WTC11 (cell line): Measurements from ENCODE around the gene MMP17. TPM values are rescaled to one million over a fixed set of nuclear protein-coding genes. Genes with fewer than 3 reads are reported as not detected.

ENCODE experiments used
- ATAC-seq: fragments of 200-7000 bp; cut with Tn5 transposase; 2 replicates; pipeline ENCODE4 v1.10.0; 2021; ENCODE audit warnings: mild to moderate bottlenecking, moderate library complexity
- CTCF ChIA-PET: fragments of 300-600 bp; sonication (Branson Sonifier 250); formaldehyde crosslinking; loops from one replicate; lab custom pipeline; 2021; ENCODE audit warnings: antibody characterized with exemption; lab: Charles Lee
- POLR2A ChIA-PET: fragments of 350-600 bp; sonication (Branson Sonifier 250); formaldehyde crosslinking; loops from one replicate; lab custom pipeline; 2021; ENCODE audit warnings: antibody characterized with exemption; lab: Charles Lee
- DNase-seq: peaks from one replicate; pipeline ENCODE4 v3.0.0; 2021; ENCODE audit warnings: low spot score
- H3K27ac Mint-ChIP-seq: 2 replicates; pipeline ENCODE4 v1.8.0; 2021; ENCODE audit warnings: mixed read lengths
- H3K27me3 Mint-ChIP-seq: 2 replicates; pipeline ENCODE4 v1.8.0; 2021; ENCODE audit warnings: low read depth, mild to moderate bottlenecking, moderate library complexity, mixed read lengths
- H3K36me3 Mint-ChIP-seq: 2 replicates; pipeline ENCODE4 v1.8.0; 2021; ENCODE audit warnings: mixed read lengths
- H3K4me1 Mint-ChIP-seq: 2 replicates; pipeline ENCODE4 v1.8.0; 2022; ENCODE audit warnings: mixed read lengths
- H3K4me3 Mint-ChIP-seq: 2 replicates; pipeline ENCODE4 v1.8.0; 2021; ENCODE audit warnings: mild to moderate bottlenecking, moderate library complexity, mixed read lengths
- H3K9me3 Mint-ChIP-seq: 2 replicates; pipeline ENCODE4 v1.8.0; 2021; ENCODE audit warnings: mixed read lengths
- CBFB ChIP-seq: sonication (generic); formaldehyde crosslinking; IDR thresholded peaks from 2 replicates; pipeline ENCODE4 v1.8.1; 2022; ENCODE audit warnings: mild to moderate bottlenecking, low read depth, missing genetic modification reagents
- CREM ChIP-seq: sonication (generic); formaldehyde crosslinking; IDR thresholded peaks from 2 replicates; pipeline ENCODE4 v1.8.1; 2022; ENCODE audit warnings: mild to moderate bottlenecking, missing genetic modification reagents, moderate library complexity
- EMX1 ChIP-seq: fragments of 250-450 bp; sonication (Bioruptor Pico); IDR thresholded peaks from 2 replicates; pipeline ENCODE4 v1.8.0; 2021; ENCODE audit warnings: mild to moderate bottlenecking
- GABPB1 ChIP-seq: sonication (generic); formaldehyde crosslinking; IDR thresholded peaks from 2 replicates; pipeline ENCODE4 v1.8.1; 2023; ENCODE audit warnings: mild to moderate bottlenecking, missing genetic modification reagents
- MXD4 ChIP-seq: fragments of 250-450 bp; sonication (Bioruptor Pico); IDR thresholded peaks from 2 replicates; pipeline ENCODE4 v1.8.0; 2021; ENCODE audit warnings: mild to moderate bottlenecking, moderate library complexity, borderline replicate concordance
- NFYB ChIP-seq: sonication (generic); formaldehyde crosslinking; conservative IDR thresholded peaks from 2 replicates; pipeline ENCODE4 v1.8.0; 2022; ENCODE audit warnings: low read depth, missing genetic modification reagents
- OVOL2 ChIP-seq: fragments of 250-450 bp; sonication (Bioruptor Pico); IDR thresholded peaks from 2 replicates; pipeline ENCODE4 v1.9.0; 2021; ENCODE audit warnings: mild to moderate bottlenecking, borderline replicate concordance
- RORB ChIP-seq: fragments of 250-450 bp; sonication (Bioruptor Pico); IDR thresholded peaks from 2 replicates; pipeline ENCODE4 v1.9.0; 2021; ENCODE audit warnings: mild to moderate bottlenecking
- SMAD4 ChIP-seq: sonication (generic); formaldehyde crosslinking; IDR thresholded peaks from 2 replicates; pipeline ENCODE4 v1.8.0; 2022; ENCODE audit warnings: mild to moderate bottlenecking, missing genetic modification reagents
- SOX15 ChIP-seq: fragments of 250-450 bp; sonication (Bioruptor Pico); IDR thresholded peaks from 2 replicates; pipeline ENCODE4 v1.9.0; 2021; ENCODE audit warnings: mild to moderate bottlenecking
- TEAD4 ChIP-seq: sonication (generic); formaldehyde crosslinking; IDR thresholded peaks from 2 replicates; pipeline ENCODE4 v1.8.0; 2022; ENCODE audit warnings: mild to moderate bottlenecking, missing genetic modification reagents
- ZBTB21 ChIP-seq: sonication (generic); formaldehyde crosslinking; IDR thresholded peaks from 2 replicates; pipeline ENCODE4 v1.8.1; 2023; ENCODE audit warnings: mild to moderate bottlenecking, missing genetic modification reagents, borderline replicate concordance
- ZNF121 ChIP-seq: sonication (generic); formaldehyde crosslinking; IDR thresholded peaks from 2 replicates; pipeline ENCODE4 v1.8.0; 2023; ENCODE audit warnings: missing genetic modification reagents
- ZNF219 ChIP-seq: sonication (generic); formaldehyde crosslinking; IDR thresholded peaks from 2 replicates; pipeline ENCODE4 v1.8.0; 2023; ENCODE audit warnings: missing genetic modification reagents, mild to moderate bottlenecking, borderline replicate concordance
- ZNF232 ChIP-seq: sonication (generic); formaldehyde crosslinking; IDR thresholded peaks from 2 replicates; pipeline ENCODE4 v1.8.0; 2022; ENCODE audit warnings: mild to moderate bottlenecking, missing genetic modification reagents
- ZNF263 ChIP-seq: sonication (generic); formaldehyde crosslinking; IDR thresholded peaks from 2 replicates; pipeline ENCODE4 v1.8.1; 2022; ENCODE audit warnings: low read depth, mild to moderate bottlenecking, moderate library complexity, missing genetic modification reagents
- ZNF396 ChIP-seq: fragments of 250-450 bp; sonication (Bioruptor Pico); IDR thresholded peaks from 2 replicates; pipeline ENCODE4 v1.8.0; 2021; ENCODE audit warnings: mild to moderate bottlenecking, moderate library complexity, borderline replicate concordance
- ZNF423 ChIP-seq: fragments of 250-450 bp; sonication (Bioruptor Pico); IDR thresholded peaks from 2 replicates; pipeline ENCODE4 v2.1.2; 2022; ENCODE audit warnings: mild to moderate bottlenecking, moderate library complexity
- total RNA-seq: library from RNA; stranded (reverse); gene quantifications from 3 replicates; pipeline ENCODE4 v1.2.3, GENCODE V29; 2021
- TF ChIP-seq, protein P1 (sequence below): sonication (generic); formaldehyde crosslinking; IDR thresholded peaks from 2 replicates; pipeline ENCODE4 v1.8.1; 2022; ENCODE audit warnings: mild to moderate bottlenecking, missing genetic modification reagents, moderate library complexity, borderline replicate concordance
- TF ChIP-seq, protein P2 (sequence below): sonication (generic); formaldehyde crosslinking; conservative IDR thresholded peaks from 2 replicates; pipeline ENCODE4 v1.8.1; 2022; ENCODE audit warnings: mild to moderate bottlenecking, missing genetic modification reagents
- TF ChIP-seq, protein P3 (sequence below): sonication (generic); formaldehyde crosslinking; IDR thresholded peaks from 2 replicates; pipeline ENCODE4 v1.8.0; 2022; ENCODE audit warnings: mild to moderate bottlenecking, missing genetic modification reagents
- TF ChIP-seq, protein P4 (sequence below): sonication (generic); formaldehyde crosslinking; IDR thresholded peaks from 2 replicates; pipeline ENCODE4 v1.8.0; 2022; ENCODE audit warnings: missing genetic modification reagents
- TF ChIP-seq, protein P5 (sequence below): sonication (generic); formaldehyde crosslinking; IDR thresholded peaks from 2 replicates; pipeline ENCODE4 v1.8.1; 2022; ENCODE audit warnings: low read depth, missing genetic modification reagents, borderline replicate concordance
- TF ChIP-seq, protein P6 (sequence below): fragments of 250-450 bp; sonication (Bioruptor Pico); IDR thresholded peaks from 2 replicates; pipeline ENCODE4 v1.9.0; 2021; ENCODE audit warnings: mild to moderate bottlenecking

Gene MMP17
- total RNA-seq, 1 experiment from 2014 or later, result 67.1 TPM

DNA sequence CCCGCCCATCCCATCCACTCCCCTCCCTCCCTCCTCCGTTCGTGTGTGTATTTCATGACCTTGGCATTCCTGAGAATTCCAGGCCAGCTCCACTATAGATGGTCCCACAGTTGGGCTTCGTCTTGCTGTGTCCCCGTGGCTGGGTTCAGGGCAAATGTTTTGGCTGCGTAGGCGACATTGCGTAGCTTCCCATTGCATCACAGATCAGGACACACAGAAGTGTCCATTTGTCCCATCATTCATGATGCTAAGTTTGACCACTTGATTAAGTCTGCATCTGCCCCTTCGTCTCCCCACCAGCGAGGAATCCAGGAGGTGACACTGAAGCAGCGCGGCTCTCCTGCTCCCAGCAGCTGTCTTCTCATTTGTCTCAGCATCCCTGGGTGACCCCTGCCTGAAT lies 38.6 kb upstream of the MMP17 start (continued):
- TF ChIP-seq, protein P1, sequence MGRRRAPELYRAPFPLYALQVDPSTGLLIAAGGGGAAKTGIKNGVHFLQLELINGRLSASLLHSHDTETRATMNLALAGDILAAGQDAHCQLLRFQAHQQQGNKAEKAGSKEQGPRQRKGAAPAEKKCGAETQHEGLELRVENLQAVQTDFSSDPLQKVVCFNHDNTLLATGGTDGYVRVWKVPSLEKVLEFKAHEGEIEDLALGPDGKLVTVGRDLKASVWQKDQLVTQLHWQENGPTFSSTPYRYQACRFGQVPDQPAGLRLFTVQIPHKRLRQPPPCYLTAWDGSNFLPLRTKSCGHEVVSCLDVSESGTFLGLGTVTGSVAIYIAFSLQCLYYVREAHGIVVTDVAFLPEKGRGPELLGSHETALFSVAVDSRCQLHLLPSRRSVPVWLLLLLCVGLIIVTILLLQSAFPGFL (CRISPR knock-in tag), result no peak
- no peak for TF ChIP-seq OVOL2
- TF ChIP-seq, protein P2, sequence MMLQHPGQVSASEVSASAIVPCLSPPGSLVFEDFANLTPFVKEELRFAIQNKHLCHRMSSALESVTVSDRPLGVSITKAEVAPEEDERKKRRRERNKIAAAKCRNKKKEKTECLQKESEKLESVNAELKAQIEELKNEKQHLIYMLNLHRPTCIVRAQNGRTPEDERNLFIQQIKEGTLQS, result no peak
- no peak for TF ChIP-seq SMAD4
- no peak for TF ChIP-seq TEAD4 (CRISPR knock-in tag)
- TF ChIP-seq SOX15, result no peak
- no peak for TF ChIP-seq ZNF263
- no peak for TF ChIP-seq EMX1 (CRISPR knock-in tag)
- no peak for TF ChIP-seq ZNF423 (CRISPR knock-in tag)

DNA sequence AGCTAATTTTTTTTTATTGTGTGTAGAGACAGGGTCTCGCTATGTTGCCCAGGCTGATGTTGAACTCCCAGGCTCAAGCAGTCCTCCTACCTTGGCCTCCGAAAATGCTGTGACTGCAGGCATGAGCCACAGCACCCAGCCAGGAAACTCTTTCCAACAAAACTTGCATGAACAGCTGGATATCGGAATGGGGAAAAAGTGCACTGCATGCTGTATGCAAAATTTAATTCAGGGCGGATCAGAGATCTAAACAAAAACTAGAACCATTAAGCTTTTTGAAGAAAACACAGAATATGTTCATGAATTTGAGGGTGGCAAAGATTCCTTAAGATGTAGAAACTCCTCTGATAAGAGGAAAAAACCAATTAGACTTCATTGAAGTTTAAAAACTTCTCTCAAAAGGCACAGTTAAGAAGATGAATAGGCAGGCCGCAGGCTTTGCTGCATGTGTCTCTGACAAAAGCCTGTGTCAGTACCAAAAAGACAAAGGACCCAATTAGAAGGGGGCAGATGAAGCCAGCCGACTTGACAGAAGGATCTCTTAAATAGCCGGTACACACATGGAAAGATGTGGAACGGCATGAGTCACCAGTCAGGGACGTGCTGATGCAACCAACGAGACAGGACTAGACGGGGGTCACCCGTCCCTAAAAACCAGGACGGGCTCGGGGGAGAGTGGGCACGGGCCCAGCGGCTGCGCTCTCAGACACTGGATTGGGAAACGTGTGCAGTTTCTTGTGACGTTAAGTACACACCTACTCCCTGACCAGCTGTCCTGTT lies 34.8 kb upstream of the MMP17 start:
- Mint-ChIP-seq H3K27ac (peak overlapping the region; percentile 80), H3K4me1 (peaks cover 38% of the 10 kb centered on the region), H3K4me3 (no peak overlapping the region), H3K9me3 (peaks cover 5% of the 10 kb centered on the region), H3K27me3 (no peaks in the 10 kb centered on the region; the same call in 1 of the 2 replicates), H3K36me3 (peaks cover 60% of the 10 kb centered on the region)
- ChIA-PET CTCF (interaction anchor here (0.6 to 1.3 kb wide), 2 partner anchors 38 to 123 kb away, joined by 3 to 4 read pairs; no protein-coding TSS in a partner anchor), POLR2A (interaction anchor here (0.6 to 0.7 kb wide), 2 partner anchors 9 to 508 kb away, joined by 3 read pairs; no protein-coding TSS in a partner anchor)
- no peak for DNase-seq
- no peak for ATAC-seq
- TF ChIP-seq ZNF232 (CRISPR knock-in tag) (no peak), ZNF121 (CRISPR knock-in tag) (peak; percentile 82)

DNA sequence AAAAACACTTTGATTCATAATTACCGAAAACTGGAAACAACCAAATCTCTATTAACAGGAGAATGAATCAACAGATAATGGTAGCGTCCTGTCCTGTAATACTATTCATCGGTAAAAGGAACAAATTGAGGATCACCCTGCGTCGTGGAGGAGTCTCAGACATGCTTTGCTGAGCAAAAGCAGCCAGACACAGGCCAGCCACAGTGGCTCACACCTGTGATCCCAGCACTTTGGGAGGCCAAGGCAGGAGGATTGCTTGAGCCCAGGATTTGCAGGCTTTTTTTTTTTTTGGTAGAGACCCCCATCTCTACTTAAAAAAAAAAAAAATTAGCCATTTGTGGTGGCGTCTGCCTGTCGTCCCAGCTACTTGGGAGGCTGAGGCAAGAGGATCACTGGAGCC lies 34.1 kb upstream of the MMP17 start:
- Mint-ChIP-seq H3K27me3 (no peaks in the 10 kb centered on the region; the same call in 1 of the 2 replicates), H3K36me3 (peaks cover 61% of the 10 kb centered on the region), H3K4me1 (peaks cover 38% of the 10 kb centered on the region), H3K9me3 (peaks cover 5% of the 10 kb centered on the region), H3K27ac (peak overlapping the region; percentile 80), H3K4me3 (no peak overlapping the region)
- DNase-seq, result no peak
- POLR2A ChIA-PET, result interaction anchor here (0.7 kb wide), 1 partner anchor 18 kb away, joined by 3 read pairs; no protein-coding TSS in a partner anchor
- ATAC-seq, result no peak
- CTCF ChIA-PET, result interaction anchor here (0.6 to 1.3 kb wide), 2 partner anchors 39 to 122 kb away, joined by 3 to 4 read pairs; no protein-coding TSS in a partner anchor
- TF ChIP-seq, protein P3, sequence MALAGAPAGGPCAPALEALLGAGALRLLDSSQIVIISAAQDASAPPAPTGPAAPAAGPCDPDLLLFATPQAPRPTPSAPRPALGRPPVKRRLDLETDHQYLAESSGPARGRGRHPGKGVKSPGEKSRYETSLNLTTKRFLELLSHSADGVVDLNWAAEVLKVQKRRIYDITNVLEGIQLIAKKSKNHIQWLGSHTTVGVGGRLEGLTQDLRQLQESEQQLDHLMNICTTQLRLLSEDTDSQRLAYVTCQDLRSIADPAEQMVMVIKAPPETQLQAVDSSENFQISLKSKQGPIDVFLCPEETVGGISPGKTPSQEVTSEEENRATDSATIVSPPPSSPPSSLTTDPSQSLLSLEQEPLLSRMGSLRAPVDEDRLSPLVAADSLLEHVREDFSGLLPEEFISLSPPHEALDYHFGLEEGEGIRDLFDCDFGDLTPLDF, result no peak
- TF ChIP-seq ZNF219 (no peak), NFYB (CRISPR knock-in tag) (no peak), ZNF423 (CRISPR knock-in tag) (no peak), GABPB1 (no peak), ZBTB21 (no peak), CBFB (CRISPR knock-in tag) (no peak), MXD4 (CRISPR knock-in tag) (no peak), CREM (no peak), ZNF396 (no peak), RORB (CRISPR knock-in tag) (no peak)
- TF ChIP-seq, protein P4, sequence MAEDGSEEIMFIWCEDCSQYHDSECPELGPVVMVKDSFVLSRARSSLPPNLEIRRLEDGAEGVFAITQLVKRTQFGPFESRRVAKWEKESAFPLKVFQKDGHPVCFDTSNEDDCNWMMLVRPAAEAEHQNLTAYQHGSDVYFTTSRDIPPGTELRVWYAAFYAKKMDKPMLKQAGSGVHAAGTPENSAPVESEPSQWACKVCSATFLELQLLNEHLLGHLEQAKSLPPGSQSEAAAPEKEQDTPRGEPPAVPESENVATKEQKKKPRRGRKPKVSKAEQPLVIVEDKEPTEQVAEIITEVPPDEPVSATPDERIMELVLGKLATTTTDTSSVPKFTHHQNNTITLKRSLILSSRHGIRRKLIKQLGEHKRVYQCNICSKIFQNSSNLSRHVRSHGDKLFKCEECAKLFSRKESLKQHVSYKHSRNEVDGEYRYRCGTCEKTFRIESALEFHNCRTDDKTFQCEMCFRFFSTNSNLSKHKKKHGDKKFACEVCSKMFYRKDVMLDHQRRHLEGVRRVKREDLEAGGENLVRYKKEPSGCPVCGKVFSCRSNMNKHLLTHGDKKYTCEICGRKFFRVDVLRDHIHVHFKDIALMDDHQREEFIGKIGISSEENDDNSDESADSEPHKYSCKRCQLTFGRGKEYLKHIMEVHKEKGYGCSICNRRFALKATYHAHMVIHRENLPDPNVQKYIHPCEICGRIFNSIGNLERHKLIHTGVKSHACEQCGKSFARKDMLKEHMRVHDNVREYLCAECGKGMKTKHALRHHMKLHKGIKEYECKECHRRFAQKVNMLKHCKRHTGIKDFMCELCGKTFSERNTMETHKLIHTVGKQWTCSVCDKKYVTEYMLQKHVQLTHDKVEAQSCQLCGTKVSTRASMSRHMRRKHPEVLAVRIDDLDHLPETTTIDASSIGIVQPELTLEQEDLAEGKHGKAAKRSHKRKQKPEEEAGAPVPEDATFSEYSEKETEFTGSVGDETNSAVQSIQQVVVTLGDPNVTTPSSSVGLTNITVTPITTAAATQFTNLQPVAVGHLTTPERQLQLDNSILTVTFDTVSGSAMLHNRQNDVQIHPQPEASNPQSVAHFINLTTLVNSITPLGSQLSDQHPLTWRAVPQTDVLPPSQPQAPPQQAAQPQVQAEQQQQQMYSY (CRISPR knock-in tag), result no peak
- TF ChIP-seq, protein P5, sequence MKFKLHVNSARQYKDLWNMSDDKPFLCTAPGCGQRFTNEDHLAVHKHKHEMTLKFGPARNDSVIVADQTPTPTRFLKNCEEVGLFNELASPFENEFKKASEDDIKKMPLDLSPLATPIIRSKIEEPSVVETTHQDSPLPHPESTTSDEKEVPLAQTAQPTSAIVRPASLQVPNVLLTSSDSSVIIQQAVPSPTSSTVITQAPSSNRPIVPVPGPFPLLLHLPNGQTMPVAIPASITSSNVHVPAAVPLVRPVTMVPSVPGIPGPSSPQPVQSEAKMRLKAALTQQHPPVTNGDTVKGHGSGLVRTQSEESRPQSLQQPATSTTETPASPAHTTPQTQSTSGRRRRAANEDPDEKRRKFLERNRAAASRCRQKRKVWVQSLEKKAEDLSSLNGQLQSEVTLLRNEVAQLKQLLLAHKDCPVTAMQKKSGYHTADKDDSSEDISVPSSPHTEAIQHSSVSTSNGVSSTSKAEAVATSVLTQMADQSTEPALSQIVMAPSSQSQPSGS, result no peak
- TF ChIP-seq, protein P6, sequence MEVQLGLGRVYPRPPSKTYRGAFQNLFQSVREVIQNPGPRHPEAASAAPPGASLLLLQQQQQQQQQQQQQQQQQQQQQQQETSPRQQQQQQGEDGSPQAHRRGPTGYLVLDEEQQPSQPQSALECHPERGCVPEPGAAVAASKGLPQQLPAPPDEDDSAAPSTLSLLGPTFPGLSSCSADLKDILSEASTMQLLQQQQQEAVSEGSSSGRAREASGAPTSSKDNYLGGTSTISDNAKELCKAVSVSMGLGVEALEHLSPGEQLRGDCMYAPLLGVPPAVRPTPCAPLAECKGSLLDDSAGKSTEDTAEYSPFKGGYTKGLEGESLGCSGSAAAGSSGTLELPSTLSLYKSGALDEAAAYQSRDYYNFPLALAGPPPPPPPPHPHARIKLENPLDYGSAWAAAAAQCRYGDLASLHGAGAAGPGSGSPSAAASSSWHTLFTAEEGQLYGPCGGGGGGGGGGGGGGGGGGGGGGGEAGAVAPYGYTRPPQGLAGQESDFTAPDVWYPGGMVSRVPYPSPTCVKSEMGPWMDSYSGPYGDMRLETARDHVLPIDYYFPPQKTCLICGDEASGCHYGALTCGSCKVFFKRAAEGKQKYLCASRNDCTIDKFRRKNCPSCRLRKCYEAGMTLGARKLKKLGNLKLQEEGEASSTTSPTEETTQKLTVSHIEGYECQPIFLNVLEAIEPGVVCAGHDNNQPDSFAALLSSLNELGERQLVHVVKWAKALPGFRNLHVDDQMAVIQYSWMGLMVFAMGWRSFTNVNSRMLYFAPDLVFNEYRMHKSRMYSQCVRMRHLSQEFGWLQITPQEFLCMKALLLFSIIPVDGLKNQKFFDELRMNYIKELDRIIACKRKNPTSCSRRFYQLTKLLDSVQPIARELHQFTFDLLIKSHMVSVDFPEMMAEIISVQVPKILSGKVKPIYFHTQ (CRISPR knock-in tag), result no peak
